NCI-H2171 treated with DMSO at 0.1 percent for 48 hours (cell line): ENCODE measurements around the gene NMNAT2.
"Not testable (repeated sequence)": the region's sequence is repeated elsewhere in the genome, so short reads cannot be mapped to it uniquely, and the experiment has no call there.

Source experiments
- DNase-seq: peaks from one replicate; lab custom pipeline; 2025; lab: John Stamatoyannopoulos, UW

NMNAT2 gene

GRCh38 chr1:183416850-183417771 lies 1.1 kb downstream of the NMNAT2 start:
- DNase-seq = peak; percentile 82

GRCh38 chr1:183414365-183414764 lies 3.8 kb downstream of the NMNAT2 start:
- DNase-seq = no peak

GRCh38 chr1:183411091-183411490 lies 7.1 kb downstream of the NMNAT2 start:
- DNase-seq = no peak

- DNase-seq = no peak
These were observed 10.2 kb downstream of the NMNAT2 start for GRCh38 chr1:183407961-183408360.

DNA sequence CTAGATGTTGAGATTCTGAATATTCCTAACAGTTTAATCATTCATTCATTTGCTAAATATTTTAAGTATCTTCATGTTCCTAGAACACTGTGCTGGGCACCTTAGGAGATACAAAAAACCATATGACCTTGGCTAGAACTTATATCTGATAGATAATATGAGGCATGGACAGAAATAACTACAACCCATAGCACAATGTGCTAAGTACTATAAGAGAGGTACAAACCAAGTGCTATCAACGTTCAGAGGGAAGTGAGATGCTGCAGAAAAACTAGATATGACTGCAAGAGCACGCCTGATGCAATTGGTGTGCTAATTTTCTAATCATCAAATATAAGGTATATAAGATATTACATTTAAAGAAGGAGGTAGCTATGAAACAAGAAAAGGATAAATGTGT lies 10.7 kb downstream of the NMNAT2 start:
- DNase-seq = no peak

DNA sequence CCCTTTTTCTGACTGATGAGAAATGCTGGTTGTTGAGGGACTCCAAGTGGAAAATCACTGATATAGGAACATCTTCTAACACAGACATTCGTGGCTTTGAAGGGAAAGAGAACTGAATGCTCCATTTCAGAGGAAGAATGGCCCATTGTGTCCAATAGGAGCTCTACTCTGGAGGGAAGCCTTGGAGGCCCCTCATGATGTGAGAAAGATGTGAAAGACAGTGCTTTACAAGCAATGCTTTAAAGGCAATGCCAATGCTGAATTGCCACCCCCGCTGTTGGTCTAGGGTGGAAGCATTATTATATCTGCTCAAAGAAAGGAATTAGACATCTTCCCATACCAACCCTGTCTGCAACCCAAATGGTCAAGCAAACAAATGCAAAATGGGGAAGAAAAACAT lies 13.7 kb downstream of the NMNAT2 start:
- DNase-seq = no peak

DNA sequence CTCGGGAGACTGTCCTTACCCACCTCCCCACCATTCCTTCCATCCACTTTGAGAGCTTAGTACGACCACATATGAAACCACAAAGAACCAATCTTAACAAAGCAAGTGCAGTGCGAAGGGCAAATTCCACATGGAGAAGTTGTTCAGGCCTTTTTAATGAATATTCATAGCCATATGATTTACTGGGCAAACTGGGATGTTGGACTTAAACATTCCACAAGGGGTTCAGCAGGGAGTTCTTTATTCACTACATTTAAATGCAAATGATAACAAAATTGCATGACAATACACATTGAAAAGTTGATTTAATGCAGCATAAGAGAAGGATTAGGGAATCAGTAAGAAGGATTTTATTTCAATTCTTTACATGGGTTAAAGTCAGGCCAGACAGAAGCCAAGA lies 14.7 kb downstream of the NMNAT2 start:
- DNase-seq = no peak

DNA sequence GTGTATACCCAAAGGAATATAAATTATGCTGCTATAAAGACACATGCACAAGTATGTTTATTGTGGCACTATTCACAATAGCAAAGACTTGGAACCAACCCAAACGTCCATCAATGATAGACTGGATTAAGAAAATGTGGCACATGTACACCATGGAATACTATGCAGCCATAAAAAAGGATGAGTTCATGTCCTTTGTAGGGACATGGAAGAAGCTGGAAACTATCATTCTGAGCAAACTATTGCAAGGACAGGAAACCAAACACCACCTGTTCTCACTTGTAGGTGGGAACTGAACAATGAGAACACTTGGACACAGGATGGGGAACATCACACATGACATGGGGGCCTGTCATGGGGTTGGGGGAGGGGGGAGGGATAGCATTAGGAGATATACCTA lies 16.6 kb downstream of the NMNAT2 start:
- DNase-seq = not testable (repeated sequence)

DNA sequence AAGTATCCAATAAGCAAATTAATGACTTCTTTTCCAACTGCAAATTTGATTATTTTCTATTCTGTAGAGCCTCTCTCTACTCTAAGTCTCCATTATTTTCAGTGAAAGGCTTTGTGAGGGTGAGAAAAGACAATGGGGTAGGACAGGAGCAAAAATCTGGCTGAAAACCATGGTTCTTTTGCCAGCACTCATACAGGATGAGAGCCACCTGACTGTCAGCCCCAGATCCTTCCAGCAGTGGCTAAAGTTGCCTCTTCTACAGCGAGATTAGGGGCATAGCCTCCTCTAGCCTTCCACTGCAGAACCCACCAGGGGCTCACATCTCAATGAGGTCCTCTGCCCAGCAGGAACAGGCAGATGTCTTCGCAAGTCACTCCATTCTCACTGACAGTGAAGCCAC lies 23.7 kb downstream of the NMNAT2 start:
- DNase-seq = no peak

- DNase-seq = no peak
These were observed 26.3 kb downstream of the NMNAT2 start for GRCh38 chr1:183391863-183392262.

DNA sequence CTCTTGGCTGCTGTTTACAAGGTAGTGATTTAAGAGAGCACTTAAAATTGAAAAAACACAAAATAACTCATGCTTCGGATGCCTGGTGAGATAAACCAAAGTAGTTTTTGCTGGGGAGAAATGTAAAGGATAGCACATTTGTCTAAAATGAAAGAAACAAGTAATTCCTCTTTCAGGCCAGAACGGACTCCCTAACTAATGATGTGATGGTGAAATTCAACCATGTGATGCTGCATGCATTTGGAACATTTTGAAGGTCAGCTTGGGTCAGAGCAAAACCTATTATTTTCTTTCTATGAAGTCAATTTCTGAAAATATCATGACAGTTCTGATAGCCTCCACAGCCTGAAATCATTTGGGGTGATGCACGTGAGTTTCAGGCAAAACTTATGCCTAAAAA lies 27.6 kb downstream of the NMNAT2 start:
- DNase-seq = no peak

- no peak for DNase-seq
These were observed 29.4 kb downstream of the NMNAT2 start for GRCh38 chr1:183388735-183389134.

- DNase-seq = peak; percentile 69
These were observed 32.6 kb downstream of the NMNAT2 start for GRCh38 chr1:183385340-183386144.

GRCh38 chr1:183379951-183380350 lies 38.2 kb downstream of the NMNAT2 start:
- DNase-seq = no peak

- DNase-seq = no peak
These were observed 42.8 kb downstream of the NMNAT2 start for GRCh38 chr1:183375381-183375780.

- DNase-seq = no peak
These were observed 43.4 kb downstream of the NMNAT2 start for GRCh38 chr1:183374825-183375224.

- DNase-seq = no peak
These were observed 45.5 kb downstream of the NMNAT2 start for GRCh38 chr1:183372586-183373230.

DNA sequence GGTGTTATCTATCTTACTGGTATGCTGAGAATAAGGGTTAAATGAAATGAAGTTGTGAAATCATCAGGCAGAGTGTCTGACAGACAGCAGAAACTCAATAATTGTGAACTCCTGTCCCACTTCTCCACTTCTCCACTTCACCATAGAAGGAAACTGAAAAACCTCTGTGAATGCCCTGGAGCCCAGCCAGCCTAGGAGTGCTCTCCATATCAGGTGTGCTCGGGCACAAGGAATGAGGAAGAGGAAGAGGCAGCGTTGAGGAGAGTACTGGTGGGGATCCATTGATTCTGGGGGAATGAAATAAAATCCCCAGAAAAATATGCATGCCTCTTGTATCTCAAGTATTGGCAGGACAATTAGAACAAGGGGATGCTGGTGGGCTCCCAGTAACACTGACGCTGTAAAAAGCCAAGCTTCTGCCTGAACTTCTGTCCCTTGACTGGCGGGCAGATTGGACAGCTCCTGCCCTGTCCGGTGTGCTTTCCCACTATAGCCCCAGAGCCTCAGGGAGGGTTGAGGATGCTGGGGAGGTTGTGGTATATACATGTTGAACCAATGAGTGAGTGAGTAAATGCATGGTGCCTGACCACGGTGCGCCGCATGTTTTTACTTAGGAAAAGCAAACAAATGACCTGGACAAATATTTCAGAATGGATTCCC lies 47.7 kb downstream of the NMNAT2 start:
- no peak for DNase-seq

GRCh38 chr1:183368213-183369108 lies 49.7 kb downstream of the NMNAT2 start:
- DNase-seq = no peak

- DNase-seq = no peak
These were observed 52.1 kb downstream of the NMNAT2 start for GRCh38 chr1:183366116-183366515.

DNA sequence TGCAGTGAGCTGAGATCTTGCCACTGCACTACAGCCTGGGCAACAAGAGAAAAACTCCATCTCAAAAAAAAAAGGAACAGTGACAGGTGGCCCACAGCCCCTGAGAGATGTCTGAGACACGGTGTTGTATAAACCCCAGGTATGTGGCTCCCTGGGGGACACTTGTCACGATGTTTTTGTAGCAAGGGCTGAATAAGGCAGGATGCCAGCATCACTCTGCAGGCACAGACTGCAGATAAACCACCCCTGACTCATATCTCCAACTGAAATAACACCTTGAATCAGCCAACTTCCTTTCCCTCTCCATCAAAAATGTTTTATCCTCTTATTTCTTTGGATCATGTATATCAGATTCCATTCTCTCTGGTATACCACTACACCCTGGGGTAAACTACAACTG lies 52.5 kb downstream of the NMNAT2 start:
- DNase-seq = peak; percentile 97
